OCI-LY3 (cell line): ENCODE data around the gene MTFR1L.

Source experiments
- CTCF ChIP-seq: fragments of 200-600, 300-600 bp; sonication (generic); IDR thresholded peaks from 2 replicates; pipeline ENCODE4 v1.5.1; 2014; ENCODE audit warnings: antibody characterized with exemption, low read length, low read depth
- EZH2phosphoT487 ChIP-seq: fragments of 200-600 bp; shearing (Covaris generic); IDR thresholded peaks from 2 replicates; pipeline ENCODE4 v1.6.1; 2018; ENCODE audit warnings: antibody characterized with exemption, mixed run types, low read depth

GRCh38 chr1:25833158-25833557, 13.4 kb downstream of the MTFR1L start:
- TF ChIP-seq CTCF, result no peak
- no peak for TF ChIP-seq EZH2phosphoT487
